IMR-90 (cell line): ENCODE data around the gene KRTAP5-5. TPM values are rescaled to one million over a fixed set of nuclear protein-coding genes. Genes with fewer than 3 reads are reported as not detected.

ENCODE experiments used
- ATAC-seq: fragments of 200-7000 bp; cut with Tn5 transposase; 2 replicates; pipeline ENCODE4 v1.9.1; 2020; ENCODE audit warnings: low read depth, mild to moderate bottlenecking, moderate library complexity
- BruUV-seq: library from RNA; stranded (reverse); fragments of 400-500 nt; replicated peaks from 2 replicates; lab custom pipeline; 2021; lab: Mats Ljungman, UMichigan
- CTCF ChIA-PET: fragments of 300-600 bp; formaldehyde crosslinking; extraction: SDS; loops from one replicate; lab custom pipeline; 2021; ENCODE audit warnings: antibody characterized with exemption; lab: Yijun Ruan, JAX
- POLR2A ChIA-PET: fragments of 300-600 bp; sonication (Branson Sonifier 250); formaldehyde crosslinking; loops from one replicate; lab custom pipeline; 2022; ENCODE audit warnings: antibody characterized with exemption; ENCODE audit not compliant: unreplicated experiment; lab: Charles Lee
- DNase-seq: peaks from one replicate; pipeline ENCODE4 v3.0.0; 2013
- H2AFZ ChIP-seq: replicated peaks from 2 replicates; pipeline ENCODE3; 2013; ENCODE audit warnings: low read length, mild to moderate bottlenecking; ENCODE audit not compliant: poor library complexity
- H2AK5ac ChIP-seq: 2 replicates; pipeline ENCODE4 v1.6.1; 2013; ENCODE audit warnings: low read depth, low read length, inconsistent platforms
- H2AK9ac ChIP-seq: replicated peaks from 2 replicates; pipeline ENCODE3; 2013; ENCODE audit warnings: mild to moderate bottlenecking, low read depth, low read length, moderate library complexity; ENCODE audit not compliant: poor library complexity
- H2BK120ac ChIP-seq: 2 replicates; pipeline ENCODE4 v1.6.1; 2013; ENCODE audit warnings: low read depth, low read length, inconsistent platforms
- H2BK15ac ChIP-seq: 3 replicates; pipeline ENCODE4 v1.6.1; 2013; ENCODE audit warnings: low read depth, low read length, inconsistent platforms
- H2BK20ac ChIP-seq: 2 replicates; pipeline ENCODE4 v1.6.1; 2013; ENCODE audit warnings: low read depth, mild to moderate bottlenecking, inconsistent platforms, low read length, moderate library complexity
- H2BK5ac ChIP-seq: 2 replicates; pipeline ENCODE4 v1.6.1; 2013; ENCODE audit warnings: mild to moderate bottlenecking, low read depth, low read length, inconsistent platforms; ENCODE audit not compliant: poor library complexity, severe bottlenecking
- H3K14ac ChIP-seq: replicated peaks from 2 replicates; pipeline ENCODE4 v1.6.1; 2013; ENCODE audit warnings: low read depth, low read length, inconsistent platforms
- H3K18ac ChIP-seq: 2 replicates; pipeline ENCODE4 v1.6.1; 2013; ENCODE audit warnings: low read depth, low read length, control low read depth
- H3K23ac ChIP-seq: 2 replicates; pipeline ENCODE4 v1.6.1; 2013; ENCODE audit warnings: low read depth, low read length, inconsistent platforms
- H3K27ac ChIP-seq: 2 replicates; pipeline ENCODE4 v1.5.1; 2013; ENCODE audit warnings: mild to moderate bottlenecking, control low read depth, low read length; ENCODE audit not compliant: insufficient read depth
- H3K27me3 ChIP-seq: 2 replicates; pipeline ENCODE4 v1.6.1; 2013; ENCODE audit warnings: low read length; ENCODE audit not compliant: control insufficient read depth, insufficient read depth
- H3K36me3 ChIP-seq: 2 replicates; pipeline ENCODE4 v1.6.1; 2013; ENCODE audit warnings: low read length, mixed read lengths; ENCODE audit not compliant: control insufficient read depth, insufficient read depth
- H3K4ac ChIP-seq: 2 replicates; pipeline ENCODE4 v1.6.1; 2013; ENCODE audit warnings: low read depth, low read length, inconsistent platforms
- H3K4me1 ChIP-seq: 2 replicates; pipeline ENCODE4 v1.6.1; 2013; ENCODE audit warnings: low read length, mixed read lengths; ENCODE audit not compliant: control insufficient read depth, insufficient read depth
- H3K4me2 ChIP-seq: 2 replicates; pipeline ENCODE4 v1.6.1; 2013; ENCODE audit warnings: low read depth, mild to moderate bottlenecking, control low read depth, low read length, moderate library complexity
- H3K4me3 ChIP-seq: 2 replicates; pipeline ENCODE4 v1.5.1; 2013; ENCODE audit warnings: low read depth, mild to moderate bottlenecking, control low read depth, low read length, moderate library complexity; ENCODE audit not compliant: insufficient read depth
- H3K56ac ChIP-seq: 2 replicates; pipeline ENCODE4 v1.6.1; 2013; ENCODE audit warnings: low read length, inconsistent platforms; ENCODE audit not compliant: insufficient read depth; ENCODE audit errors: extremely low read depth
- H3K79me1 ChIP-seq, 2 experiments: 2 replicates each; pipeline ENCODE4 v1.6.1; 2013; ENCODE audit warnings: low read length in 2 of 2, inconsistent platforms in 1 of 2, low read depth in 1 of 2
- H3K9ac ChIP-seq: 2 replicates; pipeline ENCODE4 v1.6.1; 2013; ENCODE audit warnings: low read depth, low read length, control low read depth
- H3K9me1 ChIP-seq: 2 replicates; pipeline ENCODE4 v1.6.1; 2013; ENCODE audit warnings: low read length, inconsistent platforms; ENCODE audit not compliant: insufficient read depth
- H3K9me3 ChIP-seq: 2 replicates; pipeline ENCODE4 v1.6.1; 2013; ENCODE audit warnings: low read length; ENCODE audit not compliant: control insufficient read depth, insufficient read depth
- H4K20me1 ChIP-seq: 2 replicates; pipeline ENCODE4 v1.6.1; 2013; ENCODE audit warnings: low read length, inconsistent platforms; ENCODE audit not compliant: insufficient read depth
- H4K5ac ChIP-seq: 2 replicates; pipeline ENCODE4 v1.6.1; 2013; ENCODE audit warnings: mild to moderate bottlenecking, low read depth, low read length, control low read depth
- H4K8ac ChIP-seq, 2 experiments: 2 replicates each; pipeline ENCODE4 v1.6.1; 2013; ENCODE audit warnings: low read depth in 2 of 2, low read length in 2 of 2, control low read depth in 1 of 2, inconsistent platforms in 1 of 2
- H4K91ac ChIP-seq: 2 replicates; pipeline ENCODE4 v1.6.1; 2013; ENCODE audit warnings: low read depth, low read length, inconsistent platforms; ENCODE audit not compliant: insufficient read depth
- BHLHE40 ChIP-seq: fragments of 150-350 bp; IDR thresholded peaks from 2 replicates; pipeline ENCODE4 v1.6.1; 2016; ENCODE audit warnings: mild to moderate bottlenecking, low read depth, low read length
- CEBPB ChIP-seq: IDR thresholded peaks from 2 replicates; pipeline ENCODE4 v1.6.1; 2012; ENCODE audit warnings: low read depth, low read length, improper control_type of control experiment
- CHD1 ChIP-seq: IDR thresholded peaks from 2 replicates; pipeline ENCODE4 v1.6.1; 2012; ENCODE audit warnings: low read depth, low read length, improper control_type of control experiment
- ELK1 ChIP-seq: fragments of 150-350 bp; IDR thresholded peaks from 2 replicates; pipeline ENCODE4 v1.6.1; 2016; ENCODE audit warnings: low read depth, mild to moderate bottlenecking, low read length, moderate library complexity, borderline replicate concordance
- FOS ChIP-seq: fragments of 150-350 bp; IDR thresholded peaks from 2 replicates; pipeline ENCODE4 v1.6.1; 2016; ENCODE audit warnings: low read depth, low read length
- MAFK ChIP-seq: IDR thresholded peaks from 2 replicates; pipeline ENCODE4 v1.6.1; 2012; ENCODE audit warnings: low read depth, low read length, improper control_type of control experiment
- MAZ ChIP-seq: IDR thresholded peaks from 2 replicates; pipeline ENCODE4 v1.6.1; 2012; ENCODE audit warnings: low read depth, mild to moderate bottlenecking, low read length, improper control_type of control experiment, moderate library complexity, borderline replicate concordance
- MXI1 ChIP-seq: IDR thresholded peaks from 2 replicates; pipeline ENCODE4 v1.6.1; 2012; ENCODE audit warnings: low read depth, mild to moderate bottlenecking, low read length, moderate library complexity, borderline replicate concordance
- NFE2L2 ChIP-seq: fragments of 150-350 bp; IDR thresholded peaks from 2 replicates; pipeline ENCODE4 v1.6.1; 2016; ENCODE audit warnings: low read depth, mild to moderate bottlenecking, low read length
- POLR2A ChIP-seq: IDR thresholded peaks from 2 replicates; pipeline ENCODE4 v1.6.1; 2012; ENCODE audit warnings: mild to moderate bottlenecking, low read depth, low read length
- RAD21 ChIP-seq: IDR thresholded peaks from 2 replicates; pipeline ENCODE4 v1.6.1; 2012; ENCODE audit warnings: low read length, improper control_type of control experiment
- RCOR1 ChIP-seq: IDR thresholded peaks from 2 replicates; pipeline ENCODE4 v1.6.1; 2012; ENCODE audit warnings: mild to moderate bottlenecking, low read length, improper control_type of control experiment; ENCODE audit not compliant: insufficient replicate concordance
- RFX5 ChIP-seq: IDR thresholded peaks from 2 replicates; pipeline ENCODE4 v1.8.0; 2012; ENCODE audit warnings: low read depth, mild to moderate bottlenecking, low read length, moderate library complexity
- USF2 ChIP-seq: fragments of 150-350 bp; IDR thresholded peaks from 2 replicates; pipeline ENCODE4 v1.6.1; 2017; ENCODE audit warnings: mild to moderate bottlenecking, antibody characterized with exemption, low read length, low read depth
- WGBS, 2 experiments: methylation state at CpG; one replicate each; pipeline versions ENCODE4 v1.1.5 to v1.1.7; 2013; ENCODE audit warnings: missing lambda C conversion rate in 2 of 2; ENCODE audit not compliant: insufficient read length in 1 of 2; ENCODE audit errors: extremely low coverage in 2 of 2; 5-methylcytosine and 5-hydroxymethylcytosine counted together
- dilution Hi-C: fragments of 300-500 bp; cut with HindIII; formaldehyde crosslinking; loops from one replicate; pipeline ENCODE4 v1.14.3; 2018; ENCODE audit warnings: low sequenced_read_pairs; ENCODE audit not compliant: unreplicated experiment
- in situ Hi-C: fragments of 300-500 bp; cut with MboI; formaldehyde crosslinking; loops from 3 replicates; pipeline ENCODE4 v1.14.3; 2019; ENCODE audit warnings: low sequenced_read_pairs, inconsistent platforms, mixed read lengths
- intact Hi-C: fragments of 100-400 bp; cut with micrococcal nuclease; formaldehyde crosslinking; loops from 2 replicates; pipeline ENCODE4 v1.10.0; 2022
- polyA plus RNA-seq, 3 experiments: library from polyadenylated mRNA; depleted of rRNA; stranded (reverse); fragments of >200 nt; gene quantifications; 2 replicates each; pipeline ENCODE4 v1.2.3, GENCODE V29; 2012; ENCODE audit warnings: low replicate concordance in 1 of 3
- total RNA-seq: library from RNA; depleted of rRNA; stranded (reverse); fragments of >200 nt; gene quantifications from 2 replicates; pipeline ENCODE4 v1.2.3, GENCODE V29; 2012
- TF ChIP-seq, protein P1 (sequence below): conservative IDR thresholded peaks from 2 replicates; pipeline ENCODE4 v1.5.1; 2012; ENCODE audit warnings: mild to moderate bottlenecking, low read depth, low read length, improper control_type of control experiment

Gene KRTAP5-5
- total and polyA plus RNA-seq, 2 of the 4 experiments (the other 2 are of a cell fraction): not detected

GRCh38 chr11:1604711-1605110, 24.9 kb upstream of the KRTAP5-5 start:
- H3K14ac ChIP-seq: no peak overlapping the region
- H2BK5ac ChIP-seq: no peak overlapping the region
- H2BK120ac ChIP-seq: no peak overlapping the region
- no peak overlapping the region for H3K18ac ChIP-seq
- H3K27ac ChIP-seq: no peak overlapping the region
- no TSS peak for BruUV-seq
- no peak overlapping the region for H2BK20ac ChIP-seq
- no peak overlapping the region for H3K56ac ChIP-seq
- no peak overlapping the region for H3K23ac ChIP-seq
- H2AFZ ChIP-seq: no peak overlapping the region
- H3K9me3 ChIP-seq: no peaks in the 10 kb centered on the region
- no peaks in the 10 kb centered on the region for H4K20me1 ChIP-seq
- ChIA-PET CTCF (no interaction called here), POLR2A (no interaction called here)
- H2AK9ac ChIP-seq: no peak overlapping the region
- no peaks in the 10 kb centered on the region for H3K4me1 ChIP-seq
- no peak overlapping the region for H3K4me2 ChIP-seq
- WGBS, 2 experiments: 59% methylated on average over 4 of the region's 7 CpGs; no CpG with 5 or more reads in 1 of the 2 experiments
- no peak overlapping the region for H3K4me3 ChIP-seq
- no peak overlapping the region for H3K4ac ChIP-seq
- no peaks in the 10 kb centered on the region for H3K9me1 ChIP-seq
- no peaks in the 10 kb centered on the region for H3K36me3 ChIP-seq
- peaks cover 53% of the 10 kb centered on the region for H3K27me3 ChIP-seq
- in situ Hi-C loops (no loop called here), dilution Hi-C loops (no loop called here), intact Hi-C loops (no loop called here)
- TF ChIP-seq MXI1: no peak
- TF ChIP-seq, protein P1, sequence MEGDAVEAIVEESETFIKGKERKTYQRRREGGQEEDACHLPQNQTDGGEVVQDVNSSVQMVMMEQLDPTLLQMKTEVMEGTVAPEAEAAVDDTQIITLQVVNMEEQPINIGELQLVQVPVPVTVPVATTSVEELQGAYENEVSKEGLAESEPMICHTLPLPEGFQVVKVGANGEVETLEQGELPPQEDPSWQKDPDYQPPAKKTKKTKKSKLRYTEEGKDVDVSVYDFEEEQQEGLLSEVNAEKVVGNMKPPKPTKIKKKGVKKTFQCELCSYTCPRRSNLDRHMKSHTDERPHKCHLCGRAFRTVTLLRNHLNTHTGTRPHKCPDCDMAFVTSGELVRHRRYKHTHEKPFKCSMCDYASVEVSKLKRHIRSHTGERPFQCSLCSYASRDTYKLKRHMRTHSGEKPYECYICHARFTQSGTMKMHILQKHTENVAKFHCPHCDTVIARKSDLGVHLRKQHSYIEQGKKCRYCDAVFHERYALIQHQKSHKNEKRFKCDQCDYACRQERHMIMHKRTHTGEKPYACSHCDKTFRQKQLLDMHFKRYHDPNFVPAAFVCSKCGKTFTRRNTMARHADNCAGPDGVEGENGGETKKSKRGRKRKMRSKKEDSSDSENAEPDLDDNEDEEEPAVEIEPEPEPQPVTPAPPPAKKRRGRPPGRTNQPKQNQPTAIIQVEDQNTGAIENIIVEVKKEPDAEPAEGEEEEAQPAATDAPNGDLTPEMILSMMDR: no peak
- no peak for TF ChIP-seq FOS
- TF ChIP-seq CEBPB: no peak
- no peak for TF ChIP-seq CHD1
- TF ChIP-seq RCOR1: no peak
- TF ChIP-seq BHLHE40: no peak
- no peak for TF ChIP-seq USF2
- no peak for TF ChIP-seq MAFK
- no peak for TF ChIP-seq ELK1
- TF ChIP-seq NFE2L2: no peak
- no peak for TF ChIP-seq RFX5
- TF ChIP-seq POLR2A: no peak
- no peak for TF ChIP-seq MAZ
- no peak for TF ChIP-seq RAD21
- H2BK15ac ChIP-seq: no peak overlapping the region
- ATAC-seq (no peak), DNase-seq (no peak)
- no peak overlapping the region for H2AK5ac ChIP-seq
- no peaks in the 10 kb centered on the region for H3K79me1 ChIP-seq
- H4K8ac ChIP-seq: no peak overlapping the region
- no peak overlapping the region for H4K91ac ChIP-seq
- no peak overlapping the region for H3K9ac ChIP-seq
- no peak overlapping the region for H4K5ac ChIP-seq
